ENCODE data around the gene OR3A2. TPM values are rescaled to one million over a fixed set of nuclear protein-coding genes. Genes with fewer than 3 reads are reported as not detected.

The OR3A2 gene
- total RNA-seq, 1 experiment from 2014 or later, result not detected

DNA sequence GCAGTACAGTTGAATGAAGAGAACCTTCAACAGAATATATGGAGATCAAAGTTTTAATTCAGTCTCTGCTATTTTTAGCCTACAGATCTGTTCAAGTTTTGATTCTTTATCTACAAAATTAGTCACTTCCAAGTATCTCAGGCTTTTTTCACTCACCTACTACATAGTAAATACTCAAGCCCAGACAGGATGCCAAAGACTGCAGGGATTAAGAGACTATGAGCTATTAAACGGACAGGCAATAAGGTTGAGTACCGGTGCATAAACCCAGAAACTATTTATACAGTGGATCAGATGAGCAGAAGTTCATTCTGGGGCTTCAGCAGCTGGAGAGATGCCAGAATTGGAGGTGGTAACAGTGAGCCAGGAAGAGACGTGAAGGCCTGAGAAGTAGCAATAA is 69.3 kb downstream of the OR3A2 start:
- TF ChIP-seq, protein P1, sequence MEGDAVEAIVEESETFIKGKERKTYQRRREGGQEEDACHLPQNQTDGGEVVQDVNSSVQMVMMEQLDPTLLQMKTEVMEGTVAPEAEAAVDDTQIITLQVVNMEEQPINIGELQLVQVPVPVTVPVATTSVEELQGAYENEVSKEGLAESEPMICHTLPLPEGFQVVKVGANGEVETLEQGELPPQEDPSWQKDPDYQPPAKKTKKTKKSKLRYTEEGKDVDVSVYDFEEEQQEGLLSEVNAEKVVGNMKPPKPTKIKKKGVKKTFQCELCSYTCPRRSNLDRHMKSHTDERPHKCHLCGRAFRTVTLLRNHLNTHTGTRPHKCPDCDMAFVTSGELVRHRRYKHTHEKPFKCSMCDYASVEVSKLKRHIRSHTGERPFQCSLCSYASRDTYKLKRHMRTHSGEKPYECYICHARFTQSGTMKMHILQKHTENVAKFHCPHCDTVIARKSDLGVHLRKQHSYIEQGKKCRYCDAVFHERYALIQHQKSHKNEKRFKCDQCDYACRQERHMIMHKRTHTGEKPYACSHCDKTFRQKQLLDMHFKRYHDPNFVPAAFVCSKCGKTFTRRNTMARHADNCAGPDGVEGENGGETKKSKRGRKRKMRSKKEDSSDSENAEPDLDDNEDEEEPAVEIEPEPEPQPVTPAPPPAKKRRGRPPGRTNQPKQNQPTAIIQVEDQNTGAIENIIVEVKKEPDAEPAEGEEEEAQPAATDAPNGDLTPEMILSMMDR (conservative IDR thresholded peaks at IDR 0.05), result no peak
- H2BK15ac ChIP-seq (ENCODE audit: low read depth, low read length), result no peak overlapping the region
- H2BK5ac ChIP-seq (ENCODE audit: insufficient read length, low read length), result no peak overlapping the region
- H3K9ac ChIP-seq (ENCODE audit: extremely low read depth, insufficient read length, low read length), result no peak overlapping the region
- no peaks in the 10 kb centered on the region; the same call in 1 of the 2 replicates for H3K27me3 Mint-ChIP-seq (ENCODE audit: low read depth)
- H3K27ac Mint-ChIP-seq, result no peak overlapping the region
- H2BK12ac ChIP-seq (ENCODE audit: insufficient read length, low read depth, low read length), result no peak overlapping the region
- H3K4me3 Mint-ChIP-seq, result no peak overlapping the region
- no peaks in the 10 kb centered on the region for H3K4me1 ChIP-seq (ENCODE audit: insufficient read depth, low read length)
- peaks cover 0 to 21% (median 0%) of the 10 kb centered on the region in 3 experiments; a peak in 2 of 7 replicates for H3K36me3 Mint-ChIP-seq (ENCODE audit: insufficient read depth in 1 of 3, low read depth in 3 of 3)
- H3K23ac ChIP-seq (ENCODE audit: insufficient read length, low read depth, low read length), result no peak overlapping the region
- no peak overlapping the region for H2BK20ac ChIP-seq (ENCODE audit: low read depth, low read length, poor library complexity, severe bottlenecking)
- no peak overlapping the region for H4K91ac ChIP-seq (ENCODE audit: insufficient read length, low read depth, low read length)
- H3K4ac ChIP-seq (ENCODE audit: low read depth, low read length), result no peak overlapping the region
- H4K5ac ChIP-seq (ENCODE audit: insufficient read length, low read depth, low read length), result no peak overlapping the region
- H3K56ac ChIP-seq (ENCODE audit: insufficient read length, low read depth, low read length), result no peak overlapping the region
- no peaks in the 10 kb centered on the region for H3K4me1 Mint-ChIP-seq
- H2AK5ac ChIP-seq (ENCODE audit: insufficient read length, low read length), result no peak overlapping the region
- H4K8ac ChIP-seq (replicated peaks; ENCODE audit: insufficient read length, low read depth, low read length), result no peak overlapping the region
- no peaks in the 10 kb centered on the region for H3K23me2 ChIP-seq (ENCODE audit: insufficient read length, low read depth, low read length, poor library complexity, severe bottlenecking)
- no peak overlapping the region for H3T11ph ChIP-seq (ENCODE audit: low read length)
- peaks cover 54 to 79% of the 10 kb centered on the region in 2 experiments for H3K9me3 Mint-ChIP-seq
- no peaks in the 10 kb centered on the region for H3K79me1 ChIP-seq (ENCODE audit: insufficient read depth, low read depth, low read length, poor library complexity, severe bottlenecking)
- H3K79me2 ChIP-seq (ENCODE audit: insufficient read depth, low read length), result no peaks in the 10 kb centered on the region
- DNase-seq, result no peak
- no peak overlapping the region for H3K4me2 ChIP-seq (ENCODE audit: insufficient read depth, insufficient read length, low read length)
- WGBS (ENCODE audit: extremely low coverage, insufficient read length, low lambda C conversion rate), result no CpG with 5 or more reads among the region's 3 CpGs
- H3K27ac ChIP-seq (ENCODE audit: insufficient read length, low read depth, low read length), result no peak overlapping the region
- H3K27me3 ChIP-seq (ENCODE audit: insufficient read depth, low read length), result no peaks in the 10 kb centered on the region
- H3K9me3 ChIP-seq (ENCODE audit: control insufficient read depth, low read depth, low read length), result peaks cover 65% of the 10 kb centered on the region
- H3K18ac ChIP-seq (ENCODE audit: insufficient read length, low read depth, low read length), result no peak overlapping the region
- H2AFZ ChIP-seq (ENCODE audit: low read length), result no peak overlapping the region
- H3K14ac ChIP-seq (ENCODE audit: insufficient read depth, low read length), result no peak overlapping the region
- H4K20me1 ChIP-seq (ENCODE audit: control insufficient read depth, insufficient read depth, insufficient read length), result no peaks in the 10 kb centered on the region
- H2BK120ac ChIP-seq (ENCODE audit: low read depth, low read length, poor library complexity, severe bottlenecking), result no peak overlapping the region
